Smooth muscle cell (in vitro differentiated cells): ENCODE data around the gene CDK5R2. TPM values are rescaled to one million over a fixed set of nuclear protein-coding genes. Genes with fewer than 3 reads are reported as not detected.
A peak's percentile ranks its signal among the peaks of the same experiment; 100 is the strongest.

ENCODE experiments used
- DNase-seq: peaks from one replicate; lab custom pipeline; 2025; ENCODE audit not compliant: unreplicated experiment; lab: John Stamatoyannopoulos, UW
- H2AFZ ChIP-seq: fragments of 200-600 bp; sonication (generic); 2 replicates; pipeline ENCODE4 v1.6.0; 2016; ENCODE audit warnings: antibody characterized with exemption, low read depth, mild to moderate bottlenecking
- H3F3A ChIP-seq: fragments of 200-600 bp; sonication (generic); 2 replicates; pipeline ENCODE4 v1.6.0; 2017; ENCODE audit warnings: antibody characterized with exemption, low read depth
- H3K27ac ChIP-seq: fragments of 200-600 bp; sonication (generic); 2 replicates; pipeline ENCODE4 v1.5.1; 2016; ENCODE audit warnings: low read depth, mild to moderate bottlenecking
- H3K27me3 ChIP-seq: fragments of 200-600 bp; sonication (generic); 2 replicates; pipeline ENCODE4 v1.6.1; 2016; ENCODE audit warnings: low read depth, mild to moderate bottlenecking
- H3K36me3 ChIP-seq: fragments of 200-600 bp; sonication (generic); 2 replicates; pipeline ENCODE4 v1.5.1; 2016; ENCODE audit warnings: low read depth
- H3K4me1 ChIP-seq: fragments of 200-600 bp; sonication (generic); 2 replicates; pipeline ENCODE4 v1.5.1; 2016; ENCODE audit warnings: low read depth
- H3K4me2 ChIP-seq: fragments of 200-600 bp; sonication (generic); 2 replicates; pipeline ENCODE4 v1.6.0; 2016; ENCODE audit warnings: mild to moderate bottlenecking
- H3K4me3 ChIP-seq: fragments of 200-600 bp; sonication (generic); 2 replicates; pipeline ENCODE4 v1.5.1; 2016; ENCODE audit warnings: mild to moderate bottlenecking
- H3K79me2 ChIP-seq: fragments of 200-600 bp; sonication (generic); 2 replicates; pipeline ENCODE4 v1.6.0; 2016; ENCODE audit warnings: low read depth, mild to moderate bottlenecking
- H3K9ac ChIP-seq: fragments of 200-600 bp; sonication (generic); 2 replicates; pipeline ENCODE4 v1.6.0; 2016; ENCODE audit warnings: low read depth
- H3K9me3 ChIP-seq: fragments of 200-600 bp; sonication (generic); replicated peaks from 2 replicates; pipeline ENCODE4 v1.5.1; 2016; ENCODE audit warnings: low read depth
- H4K20me1 ChIP-seq: fragments of 200-600 bp; sonication (generic); 2 replicates; pipeline ENCODE4 v1.6.0; 2016; ENCODE audit warnings: low read depth
- WGBS: methylation state at CpG from one replicate; pipeline ENCODE4 v1.1.7; 2016; ENCODE audit warnings: low lambda C conversion rate; 5-methylcytosine and 5-hydroxymethylcytosine counted together
- polyA plus RNA-seq: library from polyadenylated mRNA; unstranded; fragments of >200 nt; fragmentation: Nextera tagmentation; extraction: Ambion mirVana; gene quantifications from 2 replicates; pipeline ENCODE4 v1.2.1, GENCODE V29; 2016
- total RNA-seq: library from RNA; depleted of rRNA; stranded (reverse); fragments of >200 nt; gene quantifications from 2 replicates; pipeline ENCODE4 v1.2.3, GENCODE V29; 2014
- TF ChIP-seq, protein P1 (sequence below): fragments of 200-600 bp; sonication (generic); IDR thresholded peaks from 2 replicates; pipeline ENCODE4 v1.5.1; 2017; ENCODE audit warnings: borderline replicate concordance, mild to moderate bottlenecking, antibody characterized with exemption; ENCODE audit not compliant: insufficient read depth, poor library complexity, severe bottlenecking

The CDK5R2 gene
- total and polyA plus RNA-seq, 2 experiments from 2014 or later, result 0.62 TPM; not detected in 1

DNA sequence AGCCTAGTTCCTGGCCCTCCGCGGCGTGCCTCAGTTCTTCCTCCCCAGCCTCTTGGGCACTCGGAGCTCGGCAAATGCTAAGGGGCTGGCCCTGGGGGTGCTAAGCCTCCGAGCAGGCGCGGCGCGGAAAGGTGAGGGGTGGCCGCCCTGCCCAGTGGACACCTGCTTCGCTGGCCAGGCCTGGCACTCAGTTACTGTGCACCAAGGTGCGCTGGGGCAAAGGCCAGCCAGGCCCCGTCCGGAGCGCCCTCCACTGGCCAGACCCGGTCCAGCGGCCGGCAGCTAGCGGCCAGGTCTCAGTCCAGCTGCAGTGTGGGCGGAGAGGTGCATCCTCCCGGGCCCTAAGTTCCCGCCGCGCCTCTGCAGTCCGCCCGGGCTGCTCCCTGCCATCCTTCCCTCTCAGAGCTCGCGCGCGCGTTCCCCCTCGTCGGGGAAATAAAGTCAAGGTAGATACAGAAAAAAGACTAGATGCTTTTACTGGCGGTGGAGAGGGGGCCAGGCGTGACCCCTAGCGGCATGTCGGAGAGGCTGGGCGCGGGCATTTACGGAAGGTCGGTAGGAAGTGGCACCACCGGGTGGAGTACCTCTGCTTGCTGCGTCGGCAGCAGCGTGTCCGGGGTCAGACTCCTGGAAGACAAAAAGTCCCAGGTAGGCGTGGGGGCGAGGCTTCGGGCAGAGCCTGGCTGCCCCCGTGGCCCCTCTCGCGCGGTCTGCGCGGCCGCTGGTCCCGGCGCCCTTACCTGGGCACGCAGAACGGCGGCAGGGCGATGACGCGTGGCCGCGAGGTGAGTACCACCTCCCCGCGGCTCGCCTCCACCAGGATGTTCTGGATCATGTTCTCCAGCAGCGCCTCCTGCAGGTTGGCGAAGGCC lies 43.2 kb downstream of the CDK5R2 start:
- no peaks in the 10 kb centered on the region for H4K20me1 ChIP-seq
- DNase-seq, result no peak
- no peaks in the 10 kb centered on the region for H3K36me3 ChIP-seq
- no peak overlapping the region for H2AFZ ChIP-seq
- no peak overlapping the region for H3K9ac ChIP-seq
- H3K79me2 ChIP-seq, result no peaks in the 10 kb centered on the region
- H3K4me1 ChIP-seq, result peaks cover 19% of the 10 kb centered on the region
- WGBS, result 4% methylated on average over 69 of the region's 72 CpGs
- H3K27ac ChIP-seq, result no peak overlapping the region
- H3K4me2 ChIP-seq, result peak overlapping the region; percentile 76
- H3F3A ChIP-seq, result no peaks in the 10 kb centered on the region
- TF ChIP-seq, protein P1, sequence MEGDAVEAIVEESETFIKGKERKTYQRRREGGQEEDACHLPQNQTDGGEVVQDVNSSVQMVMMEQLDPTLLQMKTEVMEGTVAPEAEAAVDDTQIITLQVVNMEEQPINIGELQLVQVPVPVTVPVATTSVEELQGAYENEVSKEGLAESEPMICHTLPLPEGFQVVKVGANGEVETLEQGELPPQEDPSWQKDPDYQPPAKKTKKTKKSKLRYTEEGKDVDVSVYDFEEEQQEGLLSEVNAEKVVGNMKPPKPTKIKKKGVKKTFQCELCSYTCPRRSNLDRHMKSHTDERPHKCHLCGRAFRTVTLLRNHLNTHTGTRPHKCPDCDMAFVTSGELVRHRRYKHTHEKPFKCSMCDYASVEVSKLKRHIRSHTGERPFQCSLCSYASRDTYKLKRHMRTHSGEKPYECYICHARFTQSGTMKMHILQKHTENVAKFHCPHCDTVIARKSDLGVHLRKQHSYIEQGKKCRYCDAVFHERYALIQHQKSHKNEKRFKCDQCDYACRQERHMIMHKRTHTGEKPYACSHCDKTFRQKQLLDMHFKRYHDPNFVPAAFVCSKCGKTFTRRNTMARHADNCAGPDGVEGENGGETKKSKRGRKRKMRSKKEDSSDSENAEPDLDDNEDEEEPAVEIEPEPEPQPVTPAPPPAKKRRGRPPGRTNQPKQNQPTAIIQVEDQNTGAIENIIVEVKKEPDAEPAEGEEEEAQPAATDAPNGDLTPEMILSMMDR, result peak; percentile 45
- peaks cover 75% of the 10 kb centered on the region for H3K27me3 ChIP-seq
- H3K9me3 ChIP-seq, result no peaks in the 10 kb centered on the region
- H3K4me3 ChIP-seq, result peak overlapping the region; percentile 28

DNA sequence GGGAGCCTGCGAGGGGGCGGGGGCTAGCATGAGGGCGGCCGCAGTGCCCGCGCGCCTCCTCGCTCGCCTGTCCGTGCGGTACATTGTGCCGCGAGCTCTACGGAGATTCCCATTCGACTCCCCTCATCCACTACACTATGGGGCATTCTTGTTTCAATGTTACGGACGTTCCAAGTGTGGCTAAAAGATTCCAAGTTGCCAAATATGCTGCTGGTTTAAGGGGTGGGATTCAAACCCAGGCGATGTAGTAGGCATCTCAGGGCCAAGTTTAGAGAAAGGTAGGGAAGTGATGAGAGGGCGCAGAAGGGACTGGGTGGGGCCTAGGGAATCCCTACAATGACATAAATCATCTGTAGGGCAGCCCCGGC lies 43.8 kb downstream of the CDK5R2 start:
- Histone ChIP-seq H3K79me2 (no peaks in the 10 kb centered on the region), H3K27ac (no peak overlapping the region), H3K4me1 (peaks cover 19% of the 10 kb centered on the region), H3K36me3 (no peaks in the 10 kb centered on the region), H3F3A (no peaks in the 10 kb centered on the region), H3K4me2 (peak overlapping the region; percentile 76), H2AFZ (no peak overlapping the region), H3K27me3 (peaks cover 81% of the 10 kb centered on the region), H3K4me3 (no peak overlapping the region), H3K9ac (no peak overlapping the region), H3K9me3 (no peaks in the 10 kb centered on the region), H4K20me1 (no peaks in the 10 kb centered on the region)
- TF ChIP-seq, protein P1, result no peak
- no peak for DNase-seq
- WGBS, result 9% methylated on average over 16 of the region's 20 CpGs

DNA sequence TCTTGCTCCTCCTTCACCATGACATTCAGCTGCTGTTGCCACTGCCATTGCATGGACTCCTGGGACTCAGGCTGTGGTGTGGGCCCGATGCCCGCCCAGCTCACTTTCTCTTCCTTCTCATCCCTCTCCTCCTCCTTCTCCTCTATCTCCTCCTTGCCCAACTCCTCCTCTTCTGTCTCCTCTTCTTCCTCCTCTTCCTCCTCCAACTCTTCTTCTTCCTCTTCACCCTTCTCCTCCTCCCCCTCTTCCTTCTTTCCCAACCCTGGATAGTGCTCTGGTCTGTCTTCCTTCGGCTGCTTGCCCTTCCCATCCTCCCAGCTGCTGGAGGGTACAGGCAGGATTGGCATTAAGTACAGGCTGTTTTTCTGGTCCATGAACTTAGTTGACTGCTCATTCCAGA lies 44.5 kb downstream of the CDK5R2 start:
- no peak overlapping the region for H2AFZ ChIP-seq
- no peaks in the 10 kb centered on the region for H3K79me2 ChIP-seq
- 97% methylated on average over 3 of the region's 3 CpGs for WGBS
- H3K36me3 ChIP-seq, result no peaks in the 10 kb centered on the region
- peaks cover 87% of the 10 kb centered on the region for H3K27me3 ChIP-seq
- H3K9me3 ChIP-seq, result no peaks in the 10 kb centered on the region
- no peak for DNase-seq
- peaks cover 14% of the 10 kb centered on the region for H3K4me1 ChIP-seq
- no peaks in the 10 kb centered on the region for H4K20me1 ChIP-seq
- no peak overlapping the region for H3K9ac ChIP-seq
- no peak overlapping the region for H3K4me3 ChIP-seq
- no peak overlapping the region for H3K4me2 ChIP-seq
- TF ChIP-seq, protein P1, result no peak
- no peak overlapping the region for H3K27ac ChIP-seq
- H3F3A ChIP-seq, result no peaks in the 10 kb centered on the region

DNA sequence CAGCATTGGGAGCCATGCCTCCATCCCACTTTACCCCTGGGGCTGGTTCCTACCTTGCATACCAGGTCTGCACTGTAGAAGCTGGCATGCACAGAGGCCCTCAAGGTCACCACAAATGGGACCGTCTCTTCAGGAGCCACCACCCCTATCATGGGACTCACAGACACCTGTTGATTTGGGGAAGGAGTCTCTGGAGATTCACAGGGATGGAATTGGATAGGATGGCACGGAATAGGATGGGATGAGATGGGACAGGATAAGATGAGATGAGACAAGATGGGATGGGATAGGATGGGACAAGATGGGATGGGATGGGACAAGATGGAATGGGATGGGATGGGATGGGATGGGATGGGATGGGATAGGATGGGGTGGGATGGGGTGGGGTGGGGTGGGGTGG lies 49.8 kb downstream of the CDK5R2 start:
- no peak overlapping the region for H3K4me3 ChIP-seq
- TF ChIP-seq, protein P1, result no peak
- no peak overlapping the region for H3K27ac ChIP-seq
- no peaks in the 10 kb centered on the region for H3K9me3 ChIP-seq
- peaks cover 36% of the 10 kb centered on the region for H3K27me3 ChIP-seq
- H3K4me2 ChIP-seq, result no peak overlapping the region
- no peaks in the 10 kb centered on the region for H3K36me3 ChIP-seq
- no peaks in the 10 kb centered on the region for H3F3A ChIP-seq
- no peaks in the 10 kb centered on the region for H3K4me1 ChIP-seq
- no peak overlapping the region for H2AFZ ChIP-seq
- no peaks in the 10 kb centered on the region for H4K20me1 ChIP-seq
- DNase-seq, result no peak
- no peak overlapping the region for H3K9ac ChIP-seq
- no peaks in the 10 kb centered on the region for H3K79me2 ChIP-seq
- 68% methylated on average over 2 of the region's 2 CpGs for WGBS
